ENCODE data around the gene PKD2. TPM values are rescaled to one million over a fixed set of nuclear protein-coding genes. Genes with fewer than 3 reads are reported as not detected.

The PKD2 gene
- total and polyA plus RNA-seq, 2 of the 4 experiments (the other 2 are of a cell fraction): 43.8 to 51.3 TPM

DNA sequence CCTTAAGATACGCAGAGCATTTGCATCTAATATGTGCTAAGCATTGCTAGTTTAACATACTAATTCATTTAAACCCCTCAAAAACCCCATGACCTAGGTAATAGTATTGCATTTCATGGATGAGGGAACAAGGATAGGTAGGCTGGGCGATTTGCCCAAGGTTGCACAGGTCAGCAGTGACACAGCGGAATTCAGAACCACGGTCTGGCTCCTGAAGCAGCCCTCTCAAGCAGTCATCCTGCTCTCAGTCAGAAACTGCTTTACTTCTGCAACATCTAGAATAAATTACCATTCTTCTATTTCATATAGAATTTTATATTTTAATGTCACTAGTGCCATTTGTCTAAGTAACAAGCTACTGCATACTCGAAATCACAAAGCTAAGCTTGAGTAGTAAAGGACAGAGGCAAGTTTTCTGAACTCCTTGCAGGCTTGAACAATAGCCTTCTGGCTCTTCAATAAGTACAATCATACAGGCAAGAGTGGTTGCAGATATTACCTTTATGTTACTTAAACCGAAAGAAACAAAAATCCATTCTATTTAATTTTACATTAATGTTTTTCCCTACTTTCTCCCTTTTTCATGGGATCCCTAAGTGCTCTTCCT, 32.5 kb upstream of the PKD2 start (continued):
- TF ChIP-seq, protein P1, sequence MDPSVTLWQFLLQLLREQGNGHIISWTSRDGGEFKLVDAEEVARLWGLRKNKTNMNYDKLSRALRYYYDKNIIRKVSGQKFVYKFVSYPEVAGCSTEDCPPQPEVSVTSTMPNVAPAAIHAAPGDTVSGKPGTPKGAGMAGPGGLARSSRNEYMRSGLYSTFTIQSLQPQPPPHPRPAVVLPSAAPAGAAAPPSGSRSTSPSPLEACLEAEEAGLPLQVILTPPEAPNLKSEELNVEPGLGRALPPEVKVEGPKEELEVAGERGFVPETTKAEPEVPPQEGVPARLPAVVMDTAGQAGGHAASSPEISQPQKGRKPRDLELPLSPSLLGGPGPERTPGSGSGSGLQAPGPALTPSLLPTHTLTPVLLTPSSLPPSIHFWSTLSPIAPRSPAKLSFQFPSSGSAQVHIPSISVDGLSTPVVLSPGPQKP (IDR thresholded peaks at IDR 0.05; ENCODE audit: borderline replicate concordance, low read depth, low read length): no peak
- no peak for TF ChIP-seq CEBPB (IDR thresholded peaks at IDR 0.05; ENCODE audit: low read depth, low read length)
- no peak for TF ChIP-seq RFX5 (IDR thresholded peaks at IDR 0.05; ENCODE audit: low read depth, low read length)
- TF ChIP-seq MAZ (IDR thresholded peaks at IDR 0.05; ENCODE audit: borderline replicate concordance, low read depth, low read length): no peak

DNA sequence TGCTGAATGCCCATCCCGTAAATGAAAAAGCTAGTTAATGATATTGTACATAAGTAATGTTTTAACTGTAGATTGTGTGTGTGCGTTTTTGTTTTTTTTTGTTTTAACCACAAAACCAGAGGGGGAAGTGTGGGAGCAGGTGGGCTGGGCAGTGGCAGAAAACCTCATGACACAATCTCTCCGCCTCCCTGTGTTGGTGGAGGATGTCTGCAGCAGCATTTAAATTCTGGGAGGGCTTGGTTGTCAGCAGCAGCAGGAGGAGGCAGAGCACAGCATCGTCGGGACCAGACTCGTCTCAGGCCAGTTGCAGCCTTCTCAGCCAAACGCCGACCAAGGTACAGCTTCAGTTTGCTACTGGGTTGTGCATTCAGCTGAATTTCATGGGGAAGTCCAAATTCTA, 32.0 kb upstream of the PKD2 start, which contains the start of gene SPP1:
Gene SPP1, plus strand, starts transcription at position 249 of the 400 bp plus-strand sequence. CDS start 1,182 bp downstream, outside the sequence.
- no peaks in the 10 kb centered on the region for H4K20me1 ChIP-seq (ENCODE audit: insufficient read depth, low read length)
- H4K91ac ChIP-seq (ENCODE audit: insufficient read depth, low read depth, low read length): no peak within 1 kb of the TSS
- H3K9me1 ChIP-seq (ENCODE audit: insufficient read depth, low read length): no peaks in the 10 kb centered on the region
- ChIA-PET CTCF (interaction anchor here (0.6 to 1.0 kb wide), 3 partner anchors 10 to 235 kb away, joined by 3 to 7 read pairs (median 3); no protein-coding TSS in a partner anchor), POLR2A (ENCODE audit: unreplicated experiment) (no interaction called here)
- no peak within 1 kb of the TSS for H3K18ac ChIP-seq (ENCODE audit: low read depth, low read length)
- dilution Hi-C loops (cut with HindIII; ENCODE audit: low sequenced_read_pairs, unreplicated experiment) (no loop called here), in situ Hi-C loops (cut with MboI; ENCODE audit: low sequenced_read_pairs) (loop anchor here (10.0 kb wide), 1 partner anchor 121 kb away; no protein-coding TSS in a partner anchor), intact Hi-C loops (cut with micrococcal nuclease) (no loop called here)
- H3K56ac ChIP-seq (ENCODE audit: extremely low read depth, insufficient read depth, low read length): no peak within 1 kb of the TSS
- no peak within 1 kb of the TSS for H3K14ac ChIP-seq (replicated peaks; ENCODE audit: low read depth, low read length)
- H3K27ac ChIP-seq (ENCODE audit: insufficient read depth, low read length): no peak within 1 kb of the TSS
- no peak within 1 kb of the TSS; the same call in 1 of the 2 replicates for H3K4me2 ChIP-seq (ENCODE audit: low read depth, low read length)
- no peak for ATAC-seq (ENCODE audit: low read depth)
- no peak within 1 kb of the TSS for H4K5ac ChIP-seq (ENCODE audit: low read depth, low read length)
- TF ChIP-seq, protein P2, sequence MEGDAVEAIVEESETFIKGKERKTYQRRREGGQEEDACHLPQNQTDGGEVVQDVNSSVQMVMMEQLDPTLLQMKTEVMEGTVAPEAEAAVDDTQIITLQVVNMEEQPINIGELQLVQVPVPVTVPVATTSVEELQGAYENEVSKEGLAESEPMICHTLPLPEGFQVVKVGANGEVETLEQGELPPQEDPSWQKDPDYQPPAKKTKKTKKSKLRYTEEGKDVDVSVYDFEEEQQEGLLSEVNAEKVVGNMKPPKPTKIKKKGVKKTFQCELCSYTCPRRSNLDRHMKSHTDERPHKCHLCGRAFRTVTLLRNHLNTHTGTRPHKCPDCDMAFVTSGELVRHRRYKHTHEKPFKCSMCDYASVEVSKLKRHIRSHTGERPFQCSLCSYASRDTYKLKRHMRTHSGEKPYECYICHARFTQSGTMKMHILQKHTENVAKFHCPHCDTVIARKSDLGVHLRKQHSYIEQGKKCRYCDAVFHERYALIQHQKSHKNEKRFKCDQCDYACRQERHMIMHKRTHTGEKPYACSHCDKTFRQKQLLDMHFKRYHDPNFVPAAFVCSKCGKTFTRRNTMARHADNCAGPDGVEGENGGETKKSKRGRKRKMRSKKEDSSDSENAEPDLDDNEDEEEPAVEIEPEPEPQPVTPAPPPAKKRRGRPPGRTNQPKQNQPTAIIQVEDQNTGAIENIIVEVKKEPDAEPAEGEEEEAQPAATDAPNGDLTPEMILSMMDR (conservative IDR thresholded peaks at IDR 0.05; ENCODE audit: low read depth, low read length): no peak
- no peak for TF ChIP-seq CHD1 (IDR thresholded peaks at IDR 0.05; ENCODE audit: low read depth, low read length)
- no peak for TF ChIP-seq MAFK (IDR thresholded peaks at IDR 0.05; ENCODE audit: low read depth, low read length)
- TF ChIP-seq RCOR1 (IDR thresholded peaks at IDR 0.05; ENCODE audit: insufficient replicate concordance, low read length): no peak
- H3K9ac ChIP-seq (ENCODE audit: low read depth, low read length): no peak within 1 kb of the TSS; the same call in 1 of the 2 replicates
- H2BK20ac ChIP-seq (ENCODE audit: low read depth, low read length): no peak within 1 kb of the TSS
- H3K4me3 ChIP-seq (ENCODE audit: insufficient read depth, low read depth, low read length): no peak within 1 kb of the TSS
- no peak within 1 kb of the TSS for H2AK9ac ChIP-seq (replicated peaks; ENCODE audit: low read depth, low read length, poor library complexity)
- H2BK15ac ChIP-seq (ENCODE audit: low read depth, low read length): no peak within 1 kb of the TSS
- peak within 1 kb of the TSS; percentile 57 for H2AFZ ChIP-seq (replicated peaks; ENCODE audit: low read length, poor library complexity)
- no peak within 1 kb of the TSS for H2BK5ac ChIP-seq (ENCODE audit: low read depth, low read length, poor library complexity, severe bottlenecking)
- H3K36me3 ChIP-seq (ENCODE audit: control insufficient read depth, insufficient read depth, low read length): no peaks in the 10 kb centered on the region
- no CpG with 5 or more reads among the region's 8 CpGs for WGBS, 2 experiments (ENCODE audit: extremely low coverage in 2 of 2, insufficient read length in 1 of 2)
- H2AK5ac ChIP-seq (ENCODE audit: low read depth, low read length): no peak within 1 kb of the TSS
- no peak within 1 kb of the TSS for H3K4ac ChIP-seq (ENCODE audit: low read depth, low read length)
- peaks cover 7% of the 10 kb centered on the region for H3K27me3 ChIP-seq (ENCODE audit: control insufficient read depth, insufficient read depth, low read length)
- H3K79me1 ChIP-seq (ENCODE audit: low read depth in 1 of 2, low read length in 2 of 2): no peaks in the 10 kb centered on the region
- no peaks in the 10 kb centered on the region for H3K9me3 ChIP-seq (ENCODE audit: control insufficient read depth, insufficient read depth, low read length)
- DNase-seq: peak; percentile 13
- BruUV-seq (replicated peaks): no TSS peak
- H2BK120ac ChIP-seq (ENCODE audit: low read depth, low read length): no peak within 1 kb of the TSS
- no peaks in the 10 kb centered on the region for H3K4me1 ChIP-seq (ENCODE audit: control insufficient read depth, insufficient read depth, low read length)
- no peak within 1 kb of the TSS for H3K23ac ChIP-seq (ENCODE audit: low read depth, low read length)
- H4K8ac ChIP-seq (ENCODE audit: low read depth in 2 of 2, low read length in 2 of 2): no peak within 1 kb of the TSS

Measured in IMR-90 (cell line).